ENCODE measurements around the gene BMP7.

BMP7 gene

DNA sequence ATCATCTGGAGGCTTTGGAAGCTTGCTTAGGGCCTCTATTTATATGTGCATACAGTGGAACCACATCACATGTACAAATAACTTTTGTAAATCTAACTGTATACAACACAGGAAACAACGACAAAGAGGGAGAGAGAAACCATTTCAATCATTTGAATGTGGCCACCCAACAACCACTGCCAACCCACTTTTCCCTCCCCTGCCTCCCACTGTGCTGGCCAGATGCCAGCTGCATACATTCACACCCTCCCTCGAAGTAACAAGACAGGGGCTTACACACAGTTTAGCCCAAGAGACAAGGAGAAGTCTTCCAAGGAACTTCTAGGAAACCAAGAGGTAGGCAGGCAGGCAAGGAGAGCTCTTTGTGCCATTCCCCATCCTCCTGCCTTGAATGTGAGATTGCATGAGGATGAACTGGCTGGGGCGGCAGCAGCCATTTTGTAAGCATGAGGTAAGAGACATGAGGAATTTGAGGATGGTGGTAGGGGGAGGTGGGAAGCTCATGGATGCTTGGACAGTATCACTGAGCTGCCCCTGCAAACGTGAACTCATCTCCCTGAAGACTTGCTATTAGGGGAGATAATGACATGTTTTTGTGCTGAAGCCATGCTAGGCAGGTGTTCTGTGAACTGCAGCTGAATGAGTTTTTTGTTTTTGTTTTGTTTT, 18.2 kb downstream of the BMP7 start (continued):
- TF ChIP-seq, protein P1, sequence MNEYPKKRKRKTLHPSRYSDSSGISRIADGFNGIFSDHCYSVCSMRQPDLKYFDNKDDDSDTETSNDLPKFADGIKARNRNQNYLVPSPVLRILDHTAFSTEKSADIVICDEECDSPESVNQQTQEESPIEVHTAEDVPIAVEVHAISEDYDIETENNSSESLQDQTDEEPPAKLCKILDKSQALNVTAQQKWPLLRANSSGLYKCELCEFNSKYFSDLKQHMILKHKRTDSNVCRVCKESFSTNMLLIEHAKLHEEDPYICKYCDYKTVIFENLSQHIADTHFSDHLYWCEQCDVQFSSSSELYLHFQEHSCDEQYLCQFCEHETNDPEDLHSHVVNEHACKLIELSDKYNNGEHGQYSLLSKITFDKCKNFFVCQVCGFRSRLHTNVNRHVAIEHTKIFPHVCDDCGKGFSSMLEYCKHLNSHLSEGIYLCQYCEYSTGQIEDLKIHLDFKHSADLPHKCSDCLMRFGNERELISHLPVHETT (tag by site-specific recombination; IDR thresholded peaks at IDR 0.05): no peak
- TF ChIP-seq ZFHX2 (tag by site-specific recombination; conservative IDR thresholded peaks at IDR 0.05): peak; percentile 46
- no peak for TF ChIP-seq HOXC10 (CRISPR knock-in tag; IDR thresholded peaks at IDR 0.05)
- TF ChIP-seq SETDB1 (IDR thresholded peaks at IDR 0.05; ENCODE audit: insufficient read length, low read length): peak; percentile 67
- TF ChIP-seq, protein P2, sequence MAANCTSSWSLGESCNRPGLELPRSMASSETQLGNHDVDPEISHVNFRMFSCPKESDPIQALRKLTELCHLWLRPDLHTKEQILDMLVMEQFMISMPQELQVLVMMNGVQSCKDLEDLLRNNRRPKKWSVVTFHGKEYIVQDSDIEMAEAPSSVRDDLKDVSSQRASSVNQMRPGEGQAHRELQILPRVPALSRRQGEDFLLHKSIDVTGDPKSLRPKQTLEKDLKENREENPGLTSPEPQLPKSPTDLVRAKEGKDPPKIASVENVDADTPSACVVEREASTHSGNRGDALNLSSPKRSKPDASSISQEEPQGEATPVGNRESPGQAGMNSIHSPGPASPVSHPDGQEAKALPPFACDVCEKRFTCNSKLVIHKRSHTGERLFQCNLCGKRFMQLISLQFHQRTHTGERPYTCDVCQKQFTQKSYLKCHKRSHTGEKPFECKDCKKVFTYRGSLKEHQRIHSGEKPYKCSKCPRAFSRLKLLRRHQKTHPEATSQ (tag by site-specific recombination; IDR thresholded peaks at IDR 0.05): 0 out of 2 replicates have a peak, but pooled peaks have one; percentile 52
- TF ChIP-seq ZNF391 (tag by site-specific recombination; IDR thresholded peaks at IDR 0.05; ENCODE audit: borderline replicate concordance, low read depth): no peak
- TF ChIP-seq GLIS2 (tag by site-specific recombination; IDR thresholded peaks at IDR 0.05): no peak
- TF ChIP-seq, protein P3, sequence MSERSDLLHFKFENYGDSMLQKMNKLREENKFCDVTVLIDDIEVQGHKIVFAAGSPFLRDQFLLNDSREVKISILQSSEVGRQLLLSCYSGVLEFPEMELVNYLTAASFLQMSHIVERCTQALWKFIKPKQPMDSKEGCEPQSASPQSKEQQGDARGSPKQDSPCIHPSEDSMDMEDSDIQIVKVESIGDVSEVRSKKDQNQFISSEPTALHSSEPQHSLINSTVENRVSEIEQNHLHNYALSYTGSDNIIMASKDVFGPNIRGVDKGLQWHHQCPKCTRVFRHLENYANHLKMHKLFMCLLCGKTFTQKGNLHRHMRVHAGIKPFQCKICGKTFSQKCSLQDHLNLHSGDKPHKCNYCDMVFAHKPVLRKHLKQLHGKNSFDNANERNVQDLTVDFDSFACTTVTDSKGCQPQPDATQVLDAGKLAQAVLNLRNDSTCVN (tag by site-specific recombination; optimal IDR thresholded peaks at IDR 0.05): no peak
- TF ChIP-seq GLIS1 (tag by site-specific recombination; IDR thresholded peaks at IDR 0.05): peak; percentile 35
- TF ChIP-seq ZSCAN16 (tag by site-specific recombination; IDR thresholded peaks at IDR 0.05): peak; percentile 86
- no peak for TF ChIP-seq ZNF768 (tag by site-specific recombination; IDR thresholded peaks at IDR 0.05)
- peak; percentile 34; the same call in 1 of the 2 replicates for TF ChIP-seq KLF8 (tag by site-specific recombination; IDR thresholded peaks at IDR 0.05)
- TF ChIP-seq TCF7L2 (IDR thresholded peaks at IDR 0.05; ENCODE audit: borderline replicate concordance, low read depth, low read length): no peak
- TF ChIP-seq, protein P4, sequence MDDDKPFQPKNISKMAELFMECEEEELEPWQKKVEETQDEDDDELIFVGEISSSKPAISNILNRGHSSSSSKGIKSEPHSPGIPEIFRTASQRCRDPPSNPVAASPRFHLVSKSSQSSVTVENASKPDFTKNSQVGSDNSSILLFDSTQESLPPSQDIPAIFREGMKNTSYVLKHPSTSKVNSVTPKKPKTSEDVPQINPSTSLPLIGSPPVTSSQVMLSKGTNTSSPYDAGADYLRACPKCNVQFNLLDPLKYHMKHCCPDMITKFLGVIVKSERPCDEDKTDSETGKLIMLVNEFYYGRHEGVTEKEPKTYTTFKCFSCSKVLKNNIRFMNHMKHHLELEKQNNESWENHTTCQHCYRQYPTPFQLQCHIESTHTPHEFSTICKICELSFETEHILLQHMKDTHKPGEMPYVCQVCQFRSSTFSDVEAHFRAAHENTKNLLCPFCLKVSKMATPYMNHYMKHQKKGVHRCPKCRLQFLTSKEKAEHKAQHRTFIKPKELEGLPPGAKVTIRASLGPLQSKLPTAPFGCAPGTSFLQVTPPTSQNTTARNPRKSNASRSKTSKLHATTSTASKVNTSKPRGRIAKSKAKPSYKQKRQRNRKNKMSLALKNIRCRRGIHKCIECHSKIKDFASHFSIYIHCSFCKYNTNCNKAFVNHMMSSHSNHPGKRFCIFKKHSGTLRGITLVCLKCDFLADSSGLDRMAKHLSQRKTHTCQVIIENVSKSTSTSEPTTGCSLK (tag by site-specific recombination; IDR thresholded peaks at IDR 0.05): no peak
- TF ChIP-seq, protein P5, sequence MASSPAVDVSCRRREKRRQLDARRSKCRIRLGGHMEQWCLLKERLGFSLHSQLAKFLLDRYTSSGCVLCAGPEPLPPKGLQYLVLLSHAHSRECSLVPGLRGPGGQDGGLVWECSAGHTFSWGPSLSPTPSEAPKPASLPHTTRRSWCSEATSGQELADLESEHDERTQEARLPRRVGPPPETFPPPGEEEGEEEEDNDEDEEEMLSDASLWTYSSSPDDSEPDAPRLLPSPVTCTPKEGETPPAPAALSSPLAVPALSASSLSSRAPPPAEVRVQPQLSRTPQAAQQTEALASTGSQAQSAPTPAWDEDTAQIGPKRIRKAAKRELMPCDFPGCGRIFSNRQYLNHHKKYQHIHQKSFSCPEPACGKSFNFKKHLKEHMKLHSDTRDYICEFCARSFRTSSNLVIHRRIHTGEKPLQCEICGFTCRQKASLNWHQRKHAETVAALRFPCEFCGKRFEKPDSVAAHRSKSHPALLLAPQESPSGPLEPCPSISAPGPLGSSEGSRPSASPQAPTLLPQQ (tag by site-specific recombination; IDR thresholded peaks at IDR 0.05): no peak
- peak; percentile 39; the same call in 1 of the 2 replicates for TF ChIP-seq EGR2 (tag by site-specific recombination; IDR thresholded peaks at IDR 0.05; ENCODE audit: low read depth)
- TF ChIP-seq, protein P6, sequence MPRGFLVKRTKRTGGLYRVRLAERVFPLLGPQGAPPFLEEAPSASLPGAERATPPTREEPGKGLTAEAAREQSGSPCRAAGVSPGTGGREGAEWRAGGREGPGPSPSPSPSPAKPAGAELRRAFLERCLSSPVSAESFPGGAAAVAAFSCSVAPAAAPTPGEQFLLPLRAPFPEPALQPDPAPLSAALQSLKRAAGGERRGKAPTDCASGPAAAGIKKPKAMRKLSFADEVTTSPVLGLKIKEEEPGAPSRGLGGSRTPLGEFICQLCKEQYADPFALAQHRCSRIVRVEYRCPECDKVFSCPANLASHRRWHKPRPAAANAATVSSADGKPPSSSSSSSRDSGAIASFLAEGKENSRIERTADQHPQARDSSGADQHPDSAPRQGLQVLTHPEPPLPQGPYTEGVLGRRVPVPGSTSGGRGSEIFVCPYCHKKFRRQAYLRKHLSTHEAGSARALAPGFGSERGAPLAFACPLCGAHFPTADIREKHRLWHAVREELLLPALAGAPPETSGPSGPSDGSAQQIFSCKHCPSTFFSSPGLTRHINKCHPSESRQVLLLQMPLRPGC (tag by site-specific recombination; IDR thresholded peaks at IDR 0.05): no peak
- TF ChIP-seq TRIM28 (IDR thresholded peaks at IDR 0.05; ENCODE audit: borderline replicate concordance, low read length): peak; percentile 66; the same call in 1 of the 2 replicates
- TF ChIP-seq, protein P7, sequence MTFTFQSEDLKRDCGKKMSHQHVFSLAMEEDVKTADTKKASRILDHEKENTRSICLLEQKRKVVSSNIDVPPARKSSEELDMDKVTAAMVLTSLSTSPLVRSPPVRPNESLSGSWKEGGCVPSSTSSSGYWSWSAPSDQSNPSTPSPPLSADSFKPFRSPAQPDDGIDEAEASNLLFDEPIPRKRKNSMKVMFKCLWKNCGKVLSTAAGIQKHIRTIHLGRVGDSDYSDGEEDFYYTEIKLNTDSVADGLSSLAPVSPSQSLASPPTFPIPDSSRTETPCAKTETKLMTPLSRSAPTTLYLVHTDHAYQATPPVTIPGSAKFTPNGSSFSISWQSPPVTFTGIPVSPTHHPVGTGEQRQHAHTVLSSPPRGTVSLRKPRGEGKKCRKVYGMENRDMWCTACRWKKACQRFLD (tag by site-specific recombination; IDR thresholded peaks at IDR 0.05): no peak
- TF ChIP-seq ZNF596 (tag by site-specific recombination; IDR thresholded peaks at IDR 0.05): no peak
- TF ChIP-seq ZNF571 (tag by site-specific recombination; IDR thresholded peaks at IDR 0.05): no peak
